Gastrocnemius medialis (tissue), 4 donors: ENCODE data around the gene FCHSD2. TPM values are rescaled to one million over a fixed set of nuclear protein-coding genes. Genes with fewer than 3 reads are reported as not detected.

Experiments
- ATAC-seq, 2 donors: fragments of 150-250 bp; one replicate each; pipeline ENCODE4 v1.9.1; 2016
- DNase-seq, 2 donors: peaks; one replicate each; pipeline ENCODE4 v3.0.0-alpha.2; 2019
- H3K27ac ChIP-seq, 4 donors: fragments of 200-600 bp; sonication (generic); 1 replicate in 1 of 4; 2 replicates in 3 of 4; pipeline ENCODE4 v1.5.1; 2016 to 2018; ENCODE audit warnings: mild to moderate bottlenecking in 2 of 4, moderate library complexity in 1 of 4
- H3K27me3 ChIP-seq, 3 donors: fragments of 200-600 bp; sonication (generic) in 2 of 3; 1 replicate in 1 of 3; 2 replicates in 2 of 3; pipeline versions ENCODE4 v1.5.1 to v1.6.0; 2016 to 2019; ENCODE audit warnings: mild to moderate bottlenecking in 1 of 3, moderate library complexity in 1 of 3
- H3K36me3 ChIP-seq, 2 donors: fragments of 200-600 bp; sonication (generic) in 1 of 2; one replicate each; pipeline ENCODE4 v1.5.1; 2017 to 2018
- H3K4me1 ChIP-seq, 2 donors: fragments of 200-600 bp; sonication (generic) in 1 of 2; one replicate each; pipeline ENCODE4 v1.5.1; 2016 to 2017; ENCODE audit warnings: mild to moderate bottlenecking in 2 of 2
- H3K4me3 ChIP-seq, 4 donors: fragments of 200-600 bp; sonication (generic) in 3 of 4; 1 replicate in 1 of 4; 2 replicates in 3 of 4; pipeline ENCODE4 v1.5.1; 2016 to 2019; ENCODE audit warnings: mild to moderate bottlenecking in 2 of 4
- H3K9me3 ChIP-seq, 3 donors: fragments of 200-600 bp; sonication (generic) in 2 of 3; 1 replicate in 1 of 3; 2 replicates in 2 of 3; pipeline ENCODE4 v1.5.1; 2016 to 2019
- POLR2A ChIP-seq, 2 donors: fragments of 450-650 bp; IDR thresholded peaks; one replicate each; pipeline ENCODE4 v1.6.1; 2017; ENCODE audit warnings: antibody characterized with exemption in 2 of 2, mild to moderate bottlenecking in 2 of 2, moderate library complexity in 2 of 2
- in situ Hi-C, 4 donors: fragments of 200-750 bp; cut with MboI; loops; one replicate each; pipeline versions ENCODE4 v1.15.0 to v1.8.0; 2017; ENCODE audit warnings: low sequenced_read_pairs in 4 of 4
- intact Hi-C: fragments of 100-400 bp; cut with DNase I; formaldehyde crosslinking; loops from one replicate; pipeline ENCODE4 v1.15.1; 2023; ENCODE audit warnings: low total_unique reads
- total RNA-seq, 4 donors: library from RNA; depleted of rRNA; stranded (reverse); fragments of >200 nt; gene quantifications; one replicate each; pipeline versions ENCODE4 v1.1.0 to v1.2.3, GENCODE V29; 2016
- TF ChIP-seq, protein P1 (sequence below), 5 experiments: fragments of 450-650 bp in 3 of 5; fragments of 200-600 bp in 2 of 5; sonication (generic) in 2 of 5; IDR thresholded peaks in 4 of 5; conservative IDR thresholded peaks in 1 of 5; 1 replicate in 4 of 5; 2 replicates in 1 of 5; pipeline ENCODE4 v1.5.1; 2016 to 2019; ENCODE audit warnings: antibody characterized with exemption in 5 of 5, mild to moderate bottlenecking in 3 of 5, moderate library complexity in 3 of 5

The FCHSD2 gene
- total RNA-seq, 4 donors from 2014 or later = 5.6 to 10.0 (median 8.0) TPM

DNA sequence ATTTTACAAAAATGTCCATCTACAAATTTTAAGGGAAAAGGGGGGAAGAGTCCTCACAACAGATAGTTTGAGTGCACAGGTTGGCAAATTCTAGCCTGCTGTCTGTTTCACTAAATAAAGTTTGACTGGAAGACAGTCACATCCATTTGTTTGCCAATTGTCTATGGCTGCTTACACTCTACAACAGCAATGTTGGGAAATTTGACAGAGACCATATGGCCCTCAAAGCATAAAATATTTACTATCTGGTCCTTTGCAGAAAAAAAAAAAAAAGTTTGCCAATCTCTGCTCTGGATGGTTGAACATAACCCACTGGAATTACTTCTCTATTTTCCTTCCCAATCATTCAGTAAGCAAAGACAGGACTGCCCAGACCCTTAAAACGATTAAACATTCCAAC is 88.2 kb downstream of the FCHSD2 start:
- TF ChIP-seq, protein P1, sequence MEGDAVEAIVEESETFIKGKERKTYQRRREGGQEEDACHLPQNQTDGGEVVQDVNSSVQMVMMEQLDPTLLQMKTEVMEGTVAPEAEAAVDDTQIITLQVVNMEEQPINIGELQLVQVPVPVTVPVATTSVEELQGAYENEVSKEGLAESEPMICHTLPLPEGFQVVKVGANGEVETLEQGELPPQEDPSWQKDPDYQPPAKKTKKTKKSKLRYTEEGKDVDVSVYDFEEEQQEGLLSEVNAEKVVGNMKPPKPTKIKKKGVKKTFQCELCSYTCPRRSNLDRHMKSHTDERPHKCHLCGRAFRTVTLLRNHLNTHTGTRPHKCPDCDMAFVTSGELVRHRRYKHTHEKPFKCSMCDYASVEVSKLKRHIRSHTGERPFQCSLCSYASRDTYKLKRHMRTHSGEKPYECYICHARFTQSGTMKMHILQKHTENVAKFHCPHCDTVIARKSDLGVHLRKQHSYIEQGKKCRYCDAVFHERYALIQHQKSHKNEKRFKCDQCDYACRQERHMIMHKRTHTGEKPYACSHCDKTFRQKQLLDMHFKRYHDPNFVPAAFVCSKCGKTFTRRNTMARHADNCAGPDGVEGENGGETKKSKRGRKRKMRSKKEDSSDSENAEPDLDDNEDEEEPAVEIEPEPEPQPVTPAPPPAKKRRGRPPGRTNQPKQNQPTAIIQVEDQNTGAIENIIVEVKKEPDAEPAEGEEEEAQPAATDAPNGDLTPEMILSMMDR (IDR thresholded peaks at IDR 0.05 in 4 of 5, conservative IDR thresholded peaks at IDR 0.05 in 1 of 5) = no peak
- no peak for TF ChIP-seq POLR2A (IDR thresholded peaks at IDR 0.05)
- no peak for ATAC-seq
- in situ Hi-C loops = no loop called here
- DNase-seq = no peak
- intact Hi-C loops = no loop called here
- Histone ChIP-seq H3K27ac (no peak overlapping the region), H3K4me1 (peaks cover 0 to 9% of the 10 kb centered on the region in 2 donors), H3K36me3 (no peaks in the 10 kb centered on the region), H3K27me3 (no peaks in the 10 kb centered on the region), H3K9me3 (no peaks in the 10 kb centered on the region), H3K4me3 (no peak overlapping the region)

DNA sequence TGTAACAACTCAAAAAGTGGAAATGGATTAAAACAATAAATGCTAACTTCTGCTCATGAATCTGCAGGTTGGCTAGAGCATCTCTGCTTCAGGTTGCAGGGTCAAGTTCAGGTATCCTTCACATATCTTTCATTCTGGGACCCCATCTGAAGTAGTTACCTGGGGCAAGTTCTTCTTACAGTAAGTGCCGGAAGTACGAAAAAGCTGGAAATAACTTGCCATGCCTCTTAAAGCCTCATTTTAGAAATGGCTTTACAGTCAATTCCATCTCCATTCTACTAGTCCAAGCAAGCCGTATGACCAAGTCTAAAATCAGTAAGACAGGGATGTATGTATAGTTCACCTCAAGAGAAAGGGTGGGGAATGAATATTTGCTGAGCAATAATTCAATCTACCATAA is 93.7 kb downstream of the FCHSD2 start:
- Histone ChIP-seq H3K36me3 (no peaks in the 10 kb centered on the region), H3K27me3 (no peaks in the 10 kb centered on the region), H3K27ac (no peak overlapping the region), H3K9me3 (no peaks in the 10 kb centered on the region), H3K4me3 (no peak overlapping the region), H3K4me1 (peaks cover 0 to 9% of the 10 kb centered on the region in 2 donors)
- DNase-seq (no peak), ATAC-seq (no peak)
- in situ Hi-C loops (no loop called here), intact Hi-C loops (no loop called here)
- TF ChIP-seq POLR2A (IDR thresholded peaks at IDR 0.05) = no peak
- TF ChIP-seq, protein P1 (IDR thresholded peaks at IDR 0.05 in 4 of 5, conservative IDR thresholded peaks at IDR 0.05 in 1 of 5) = no peak

DNA sequence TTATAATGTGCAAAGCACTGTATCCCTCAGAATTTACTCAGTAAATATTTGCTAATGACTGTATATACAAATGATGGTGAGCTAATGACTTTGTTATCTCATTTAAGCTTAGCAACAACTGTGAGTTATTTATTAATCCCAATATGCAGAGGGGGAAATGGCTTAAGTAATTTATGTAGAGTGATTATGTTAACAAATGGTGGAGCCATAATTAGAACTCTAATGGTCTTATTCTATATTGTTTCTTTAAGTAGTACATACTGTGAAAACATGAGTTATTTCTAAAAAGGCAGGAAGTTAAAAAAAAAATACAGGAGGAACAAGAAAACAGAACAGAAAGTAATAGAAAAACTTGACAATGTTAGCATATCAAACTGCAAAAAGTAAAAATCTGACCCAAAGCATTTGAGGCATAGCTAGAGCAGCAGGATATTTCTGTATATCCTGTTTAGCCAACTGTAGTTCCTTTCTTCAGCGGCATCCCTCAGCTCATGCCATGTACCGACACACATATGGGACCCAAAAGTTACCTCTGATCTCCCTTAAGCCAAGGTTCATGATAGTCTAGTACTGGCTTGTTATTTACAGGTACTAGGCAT is 94.2 kb downstream of the FCHSD2 start:
- no peaks in the 10 kb centered on the region for H3K36me3 ChIP-seq
- H3K27me3 ChIP-seq = no peaks in the 10 kb centered on the region
- no peak overlapping the region for H3K4me3 ChIP-seq
- no peak overlapping the region for H3K27ac ChIP-seq
- H3K4me1 ChIP-seq = peaks cover 0 to 9% of the 10 kb centered on the region in 2 donors
- ATAC-seq (no peak), DNase-seq (no peak)
- intact Hi-C loops = no loop called here
- TF ChIP-seq, protein P1 (IDR thresholded peaks at IDR 0.05 in 4 of 5, conservative IDR thresholded peaks at IDR 0.05 in 1 of 5) = no peak
- no peak for TF ChIP-seq POLR2A (IDR thresholded peaks at IDR 0.05)
- no peaks in the 10 kb centered on the region for H3K9me3 ChIP-seq
- in situ Hi-C loops = no loop called here

DNA sequence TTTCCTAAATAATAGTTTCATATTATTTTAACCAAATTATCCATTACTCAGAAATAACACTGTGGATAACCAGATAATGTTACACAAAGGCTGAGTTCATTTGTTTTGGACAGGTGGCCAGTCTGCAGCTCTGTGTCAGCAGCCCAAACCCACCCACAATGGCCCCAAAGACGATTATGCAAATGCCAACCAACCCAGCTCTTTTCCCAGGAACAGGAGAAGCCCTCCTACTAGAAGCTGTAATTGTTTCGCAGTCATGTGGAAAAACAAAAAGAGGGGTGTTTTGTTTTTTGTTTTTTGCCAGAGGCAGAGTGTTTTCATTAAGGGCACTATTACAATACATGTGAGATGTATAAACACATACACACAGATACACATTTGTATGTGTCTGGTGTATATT is 102.1 kb downstream of the FCHSD2 start:
- no peak for TF ChIP-seq POLR2A (IDR thresholded peaks at IDR 0.05)
- TF ChIP-seq, protein P1 (IDR thresholded peaks at IDR 0.05 in 4 of 5, conservative IDR thresholded peaks at IDR 0.05 in 1 of 5) = no peak
- intact Hi-C loops (no loop called here), in situ Hi-C loops (no loop called here)
- H3K36me3 ChIP-seq = no peaks in the 10 kb centered on the region
- H3K4me3 ChIP-seq = no peak overlapping the region
- no peak overlapping the region for H3K27ac ChIP-seq
- H3K27me3 ChIP-seq = no peaks in the 10 kb centered on the region
- ATAC-seq = no peak
- H3K4me1 ChIP-seq = peaks cover 0 to 7% of the 10 kb centered on the region in 2 donors
- H3K9me3 ChIP-seq = no peaks in the 10 kb centered on the region
- no peak for DNase-seq

DNA sequence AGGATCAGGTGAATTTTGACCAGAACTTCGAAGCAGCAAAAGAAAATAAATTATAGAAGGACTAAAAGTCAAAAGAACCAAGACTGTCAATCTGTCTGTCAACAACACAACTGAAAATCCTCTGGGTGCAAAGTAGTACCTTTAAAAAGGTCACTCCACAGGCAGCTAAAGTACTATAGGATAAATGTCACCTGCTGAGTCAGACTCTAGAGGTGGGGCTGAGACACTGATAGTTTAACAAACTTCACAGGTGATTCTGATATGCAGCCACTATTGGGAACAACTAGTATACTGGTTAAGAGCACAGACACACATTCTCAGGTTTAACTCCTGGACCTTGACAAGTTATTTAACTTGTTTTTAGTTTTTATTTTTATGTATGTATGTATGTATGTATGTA is 107.3 kb downstream of the FCHSD2 start:
- H3K36me3 ChIP-seq = no peaks in the 10 kb centered on the region
- H3K9me3 ChIP-seq = no peaks in the 10 kb centered on the region
- intact Hi-C loops = no loop called here
- in situ Hi-C loops = no loop called here
- no peak for ATAC-seq
- H3K4me3 ChIP-seq = no peak overlapping the region
- H3K27ac ChIP-seq = no peak overlapping the region
- DNase-seq = no peak
- TF ChIP-seq POLR2A (IDR thresholded peaks at IDR 0.05) = no peak
- TF ChIP-seq, protein P1 (IDR thresholded peaks at IDR 0.05 in 4 of 5, conservative IDR thresholded peaks at IDR 0.05 in 1 of 5) = no peak
- no peaks in the 10 kb centered on the region for H3K27me3 ChIP-seq
- peaks cover 0 to 7% of the 10 kb centered on the region in 2 donors for H3K4me1 ChIP-seq
